Lower leg skin (tissue), 4 donors: Measurements from ENCODE around the gene TBC1D7. TPM values are rescaled to one million over a fixed set of nuclear protein-coding genes. Genes with fewer than 3 reads are reported as not detected.
"Not testable (repeated sequence)": the region's sequence is repeated elsewhere in the genome, so short reads cannot be mapped to it uniquely, and the experiment has no call there.

Source experiments
- DNase-seq, 2 donors: peaks; one replicate each; pipeline ENCODE4 v3.0.0-alpha.2; 2019; ENCODE audit warnings: low spot score in 2 of 2
- H3K4me3 ChIP-seq: fragments of 200-600 bp; sonication (generic); 2 replicates; pipeline ENCODE4 v1.5.1; 2017; ENCODE audit warnings: mild to moderate bottlenecking, low read depth; ENCODE audit not compliant: poor library complexity, severe bottlenecking
- CTCF ChIP-seq, 3 donors: fragments of 450-650 bp; IDR thresholded peaks; one replicate each; pipeline ENCODE4 v1.5.1; 2016; ENCODE audit warnings: antibody characterized with exemption in 3 of 3, mild to moderate bottlenecking in 3 of 3, moderate library complexity in 2 of 3
- POLR2A ChIP-seq, 2 donors: fragments of 450-650 bp; IDR thresholded peaks; one replicate each; pipeline ENCODE4 v1.6.1; 2016 to 2017; ENCODE audit warnings: antibody characterized with exemption in 2 of 2, mild to moderate bottlenecking in 1 of 2, moderate library complexity in 1 of 2
- WGBS, 2 donors: methylation state at CpG; one replicate each; pipeline ENCODE4 v1.1.5; 2018; 5-methylcytosine and 5-hydroxymethylcytosine counted together
- intact Hi-C: fragments of 100-400 bp; cut with DNase I; formaldehyde crosslinking; loops from one replicate; pipeline ENCODE4 v1.15.0; 2023; ENCODE audit warnings: low total_unique reads
- total RNA-seq, 4 donors: library from RNA; depleted of rRNA; stranded (reverse); fragments of >200 nt; gene quantifications; one replicate each; pipeline ENCODE4 v1.1.0, GENCODE V29; 2016

The TBC1D7 gene
- total RNA-seq, 4 donors from 2014 or later, result 8.2 to 15.7 (median 14.3) TPM

GRCh38 chr6:13327691-13328075 lies 654 bp downstream of the TBC1D7 start:
- no peak for TF ChIP-seq POLR2A (IDR thresholded peaks at IDR 0.05)
- intact Hi-C loops, result no loop called here
- H3K4me3 ChIP-seq, result peak overlapping the region; percentile 80
- no peak for DNase-seq
- WGBS, 2 donors, result 0 to 1% methylated on average over 10 of the region's 10 CpGs

GRCh38 chr6:13326031-13326586 lies 2.2 kb downstream of the TBC1D7 start:
- WGBS, 2 donors, result 90 to 97% methylated on average over 3 of the region's 3 CpGs
- DNase-seq, intact Hi-C loops, H3K4me3 ChIP-seq: not testable (repeated sequence)

- intact Hi-C loops, result no loop called here
- TF ChIP-seq POLR2A (IDR thresholded peaks at IDR 0.05) (no peak), CTCF (IDR thresholded peaks at IDR 0.05) (no peak)
- no peak overlapping the region for H3K4me3 ChIP-seq
- WGBS, 2 donors, result 94 to 96% methylated on average over 5 of the region's 5 CpGs
- DNase-seq, result no peak
Observed at GRCh38 chr6:13319891-13320564, 8.3 kb downstream of the TBC1D7 start.

GRCh38 chr6:13318821-13319220 lies 9.5 kb downstream of the TBC1D7 start:
- 88 to 95% methylated on average over 2 of the region's 2 CpGs for WGBS, 2 donors
- no peak for TF ChIP-seq CTCF (IDR thresholded peaks at IDR 0.05)
- no peak for TF ChIP-seq POLR2A (IDR thresholded peaks at IDR 0.05)
- no peak overlapping the region for H3K4me3 ChIP-seq
- DNase-seq, result no peak
- intact Hi-C loops, result no loop called here

GRCh38 chr6:13315896-13316295 lies 12.4 kb downstream of the TBC1D7 start:
- WGBS, 2 donors, result 96 to 99% methylated on average over 5 of the region's 5 CpGs
- H3K4me3 ChIP-seq, result no peak overlapping the region
- TF ChIP-seq POLR2A (IDR thresholded peaks at IDR 0.05), result no peak
- no peak for TF ChIP-seq CTCF (IDR thresholded peaks at IDR 0.05)
- intact Hi-C loops, result no loop called here
- no peak for DNase-seq

GRCh38 chr6:13314806-13315205 lies 13.5 kb downstream of the TBC1D7 start:
- H3K4me3 ChIP-seq, result no peak overlapping the region
- no peak for DNase-seq
- no peak for TF ChIP-seq CTCF (IDR thresholded peaks at IDR 0.05)
- TF ChIP-seq POLR2A (IDR thresholded peaks at IDR 0.05), result no peak
- intact Hi-C loops, result no loop called here

GRCh38 chr6:13311155-13311554 lies 17.2 kb downstream of the TBC1D7 start:
- no peak overlapping the region for H3K4me3 ChIP-seq
- TF ChIP-seq POLR2A (IDR thresholded peaks at IDR 0.05), result no peak
- no peak for TF ChIP-seq CTCF (IDR thresholded peaks at IDR 0.05)
- 0 to 83% methylated on average over 1 of the region's 1 CpG for WGBS, 2 donors
- DNase-seq, result no peak
- intact Hi-C loops, result no loop called here
